Progenitor cell of endocrine pancreas (in vitro differentiated cells): ENCODE measurements around the gene PTPRB. TPM values are rescaled to one million over a fixed set of nuclear protein-coding genes. Genes with fewer than 3 reads are reported as not detected.

Experiments used
- DNase-seq: peaks from one replicate; pipeline ENCODE4 v3.0.0; 2021; ENCODE audit warnings: low spot score; ENCODE audit not compliant: unreplicated experiment
- H3K27ac Mint-ChIP-seq: 2 replicates; pipeline ENCODE4 v1.8.0; 2021; ENCODE audit warnings: mild to moderate bottlenecking, moderate library complexity, mixed read lengths
- H3K27me3 Mint-ChIP-seq: 2 replicates; pipeline ENCODE4 v1.8.0; 2021; ENCODE audit warnings: mixed read lengths
- H3K36me3 Mint-ChIP-seq: 2 replicates; pipeline ENCODE4 v1.8.0; 2022; ENCODE audit warnings: mixed read lengths; ENCODE audit not compliant: insufficient read depth
- H3K4me1 Mint-ChIP-seq: 2 replicates; pipeline ENCODE4 v1.8.0; 2021; ENCODE audit warnings: low read depth, mixed read lengths
- H3K4me3 Mint-ChIP-seq: 2 replicates; pipeline ENCODE4 v1.8.0; 2021; ENCODE audit warnings: low read depth, mild to moderate bottlenecking, moderate library complexity, mixed read lengths
- H3K9me3 Mint-ChIP-seq: 2 replicates; pipeline ENCODE4 v1.8.0; 2021; ENCODE audit warnings: low read depth, mixed read lengths
- CTCF ChIP-seq: fragments of 200-600 bp; sonication (generic); IDR thresholded peaks from one replicate; pipeline ENCODE4 v1.5.0; 2021; ENCODE audit warnings: antibody characterized with exemption, mild to moderate bottlenecking; ENCODE audit not compliant: unreplicated experiment
- total RNA-seq: library from RNA; stranded (reverse); gene quantifications from 2 replicates; pipeline ENCODE4 v1.2.1, GENCODE V29; 2021

Gene PTPRB
- total RNA-seq, 1 donor from 2014 or later: 0.38 TPM

- no peak for TF ChIP-seq CTCF
- DNase-seq: no peak
- peaks cover 3% of the 10 kb centered on the region for H3K27me3 Mint-ChIP-seq
- H3K4me1 Mint-ChIP-seq: peaks cover 6% of the 10 kb centered on the region
- no peak overlapping the region for H3K4me3 Mint-ChIP-seq
- H3K27ac Mint-ChIP-seq: no peak overlapping the region
- H3K9me3 Mint-ChIP-seq: peaks cover 4% of the 10 kb centered on the region
- H3K36me3 Mint-ChIP-seq: no peaks in the 10 kb centered on the region
Measured at GRCh38 chr12:70661466-70662161, 24.4 kb upstream of the PTPRB start.

DNA sequence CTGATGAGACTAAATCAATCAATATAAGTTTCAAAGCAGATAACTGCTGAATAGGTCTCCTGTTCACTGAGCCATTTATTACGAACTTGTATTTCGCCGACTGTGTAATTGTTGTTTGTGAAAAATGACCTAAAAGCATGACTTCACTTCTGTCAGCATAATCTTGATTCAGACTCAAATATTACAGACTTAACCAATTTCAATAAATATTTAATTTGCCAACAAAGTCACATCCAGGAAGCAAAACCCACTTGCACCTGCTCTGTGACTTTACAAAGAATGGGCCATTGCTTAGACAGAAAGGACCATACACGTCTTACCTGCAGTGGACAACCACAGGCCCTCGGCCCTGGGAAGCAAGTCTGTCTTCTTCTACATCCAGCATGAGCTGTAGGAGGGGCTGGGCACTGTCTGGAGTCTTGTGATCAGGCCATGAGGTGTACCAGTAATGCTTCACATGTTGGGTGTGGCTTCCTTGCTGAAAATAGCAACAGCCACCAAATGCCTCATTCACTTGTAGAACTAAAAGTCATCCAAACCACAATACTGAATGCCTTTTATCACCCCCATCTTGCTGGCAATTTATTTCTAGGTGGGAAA lies 23.5 kb upstream of the PTPRB start:
- H3K9me3 Mint-ChIP-seq: peaks cover 4% of the 10 kb centered on the region
- peaks cover 3% of the 10 kb centered on the region for H3K27me3 Mint-ChIP-seq
- TF ChIP-seq CTCF: no peak
- no peaks in the 10 kb centered on the region for H3K36me3 Mint-ChIP-seq
- no peak for DNase-seq
- peaks cover 6% of the 10 kb centered on the region for H3K4me1 Mint-ChIP-seq
- no peak overlapping the region for H3K27ac Mint-ChIP-seq
- no peak overlapping the region for H3K4me3 Mint-ChIP-seq

DNA sequence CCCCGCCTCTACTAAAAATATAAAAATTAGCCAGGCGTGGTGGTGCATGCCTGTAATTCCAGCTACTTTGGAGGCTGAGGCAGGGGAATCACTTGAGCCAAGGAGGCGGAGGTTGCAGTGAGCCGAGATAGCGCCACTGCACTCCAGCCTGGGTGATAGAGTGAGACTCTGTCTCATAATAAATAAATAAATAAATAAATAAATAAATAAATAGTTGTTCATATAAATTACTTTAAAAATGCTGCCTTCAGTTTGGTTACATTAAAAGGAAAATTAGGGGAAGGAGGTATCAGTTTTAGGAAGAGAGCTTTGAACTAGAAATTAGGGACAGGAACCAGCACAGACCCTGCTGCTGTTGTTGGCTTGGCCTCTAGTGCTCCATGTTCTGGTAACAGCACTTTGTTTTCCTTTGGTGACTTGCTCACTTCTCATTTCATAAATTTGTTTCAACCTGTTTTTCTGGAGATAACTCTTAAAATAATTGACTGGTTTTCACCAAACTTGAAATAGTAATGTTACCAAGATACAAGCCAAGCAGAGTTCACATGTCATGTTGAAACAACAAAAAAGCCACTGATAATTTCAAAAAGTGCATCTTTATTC lies 22.9 kb upstream of the PTPRB start:
- Mint-ChIP-seq H3K4me3 (no peak overlapping the region), H3K27ac (no peak overlapping the region), H3K4me1 (peaks cover 6% of the 10 kb centered on the region), H3K9me3 (peaks cover 4% of the 10 kb centered on the region), H3K36me3 (no peaks in the 10 kb centered on the region), H3K27me3 (peaks cover 3% of the 10 kb centered on the region)
- no peak for DNase-seq
- no peak for TF ChIP-seq CTCF

DNA sequence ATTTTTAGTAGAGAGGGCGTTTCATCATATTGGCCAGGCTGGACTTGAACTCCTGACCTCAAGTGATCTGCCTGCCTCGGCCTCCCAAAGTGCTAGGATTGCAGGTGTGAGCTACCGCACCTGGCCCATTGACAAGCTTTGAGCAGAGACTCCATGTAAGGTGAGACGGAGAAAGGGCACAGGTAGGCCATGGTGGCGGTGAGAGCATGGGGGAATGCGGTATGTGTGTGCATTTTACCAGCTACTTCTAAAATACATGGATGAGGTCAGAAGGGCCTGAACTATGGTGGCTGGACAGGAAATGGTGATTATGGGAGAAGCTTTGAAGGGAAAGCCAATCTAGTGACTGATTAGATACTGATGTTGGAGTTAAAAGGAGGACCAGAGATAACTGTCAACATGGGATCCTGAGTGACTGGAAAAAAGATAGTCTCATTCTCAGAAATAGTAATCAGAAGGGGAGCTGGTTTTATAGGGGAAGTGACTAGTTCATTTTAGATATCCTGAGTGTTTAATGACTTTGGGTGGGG lies 21.9 kb upstream of the PTPRB start:
- peaks cover 4% of the 10 kb centered on the region for H3K9me3 Mint-ChIP-seq
- DNase-seq: no peak
- H3K27me3 Mint-ChIP-seq: peaks cover 2% of the 10 kb centered on the region
- H3K4me1 Mint-ChIP-seq: peaks cover 6% of the 10 kb centered on the region
- no peaks in the 10 kb centered on the region for H3K36me3 Mint-ChIP-seq
- no peak overlapping the region for H3K27ac Mint-ChIP-seq
- TF ChIP-seq CTCF: no peak
- H3K4me3 Mint-ChIP-seq: no peak overlapping the region

- Mint-ChIP-seq H3K9me3 (peaks cover 4% of the 10 kb centered on the region), H3K4me3 (no peak overlapping the region)
- TF ChIP-seq CTCF: no peak
Measured at GRCh38 chr12:70657616-70658286, 20.5 kb upstream of the PTPRB start.

More at GRCh38 chr12:70657616-70658286, 20.5 kb upstream of the PTPRB start:
- DNase-seq: no peak
- Mint-ChIP-seq H3K4me1 (peaks cover 6% of the 10 kb centered on the region), H3K36me3 (no peaks in the 10 kb centered on the region), H3K27me3 (no peaks in the 10 kb centered on the region), H3K27ac (no peak overlapping the region)
